Measurements from ENCODE around the gene DTNB.

Gene DTNB

GRCh38 chr2:25340181-25340921 lies 333.0 kb downstream of the DTNB start:
- no peak for DNase-seq (ENCODE audit: low read depth)
- peak overlapping the region; percentile 63 for H3K4me3 ChIP-seq (ENCODE audit: low read depth, low read length)

GRCh38 chr2:25339791-25340180 lies 333.6 kb downstream of the DTNB start:
- TF ChIP-seq CTCF (conservative IDR thresholded peaks at IDR 0.05; ENCODE audit: low read depth, low read length) = peak; percentile 19
- H3K4me3 ChIP-seq (ENCODE audit: low read depth, low read length) = peak overlapping the region; percentile 63
- DNase-seq (ENCODE audit: low read depth) = no peak

More at GRCh38 chr2:25340181-25340921, 333.0 kb downstream of the DTNB start:
- no peak for TF ChIP-seq CTCF (conservative IDR thresholded peaks at IDR 0.05; ENCODE audit: low read depth, low read length)

- DNase-seq (ENCODE audit: low read depth) = no peak
- H3K4me3 ChIP-seq (ENCODE audit: low read depth, low read length) = no peak overlapping the region
- no peak for TF ChIP-seq CTCF (conservative IDR thresholded peaks at IDR 0.05; ENCODE audit: low read depth, low read length)
Observed at GRCh38 chr2:25339211-25339674, 334.1 kb downstream of the DTNB start.

GRCh38 chr2:25338401-25338800 lies 335.0 kb downstream of the DTNB start:
- no peak overlapping the region for H3K4me3 ChIP-seq (ENCODE audit: low read depth, low read length)
- TF ChIP-seq CTCF (conservative IDR thresholded peaks at IDR 0.05; ENCODE audit: low read depth, low read length) = no peak
- DNase-seq (ENCODE audit: low read depth) = no peak

GRCh38 chr2:25337891-25338290 lies 335.5 kb downstream of the DTNB start:
- no peak for TF ChIP-seq CTCF (conservative IDR thresholded peaks at IDR 0.05; ENCODE audit: low read depth, low read length)
- DNase-seq (ENCODE audit: low read depth) = no peak
- H3K4me3 ChIP-seq (ENCODE audit: low read depth, low read length) = no peak overlapping the region

GRCh38 chr2:25337276-25337675 lies 336.1 kb downstream of the DTNB start:
- no peak overlapping the region for H3K4me3 ChIP-seq (ENCODE audit: low read depth, low read length)
- no peak for DNase-seq (ENCODE audit: low read depth)
- TF ChIP-seq CTCF (conservative IDR thresholded peaks at IDR 0.05; ENCODE audit: low read depth, low read length) = no peak

- no peak for TF ChIP-seq CTCF (conservative IDR thresholded peaks at IDR 0.05; ENCODE audit: low read depth, low read length)
- no peak for DNase-seq (ENCODE audit: low read depth)
- H3K4me3 ChIP-seq (ENCODE audit: low read depth, low read length) = no peak overlapping the region
Observed at GRCh38 chr2:25336383-25336841, 337.0 kb downstream of the DTNB start.

Data from choroid plexus epithelial cell (primary cell).